Rectal smooth muscle tissue (tissue), 1 donor: ENCODE data around the gene PDLIM1.
"Not testable (repeated sequence)": the region's sequence is repeated elsewhere in the genome, so short reads cannot be mapped to it uniquely, and the experiment has no call there.

Source experiments
- H3K27ac ChIP-seq: one replicate; pipeline ENCODE4 v1.7.0; 2013; ENCODE audit warnings: low read depth, low read length, inconsistent platforms
- H3K27me3 ChIP-seq: one replicate; pipeline ENCODE4 v1.7.0; 2013; ENCODE audit warnings: low read length; ENCODE audit not compliant: control insufficient read depth, insufficient read depth
- H3K36me3 ChIP-seq: one replicate; pipeline ENCODE4 v1.7.0; 2013; ENCODE audit warnings: low read length; ENCODE audit not compliant: control insufficient read depth, insufficient read depth
- H3K4me1 ChIP-seq: one replicate; pipeline ENCODE4 v1.7.0; 2013; ENCODE audit warnings: low read length; ENCODE audit not compliant: control insufficient read depth, insufficient read depth
- H3K4me3 ChIP-seq: one replicate; pipeline ENCODE4 v1.7.0; 2013; ENCODE audit warnings: low read length
- H3K9ac ChIP-seq: one replicate; pipeline ENCODE4 v1.7.0; 2013; ENCODE audit warnings: low read length

Gene PDLIM1

DNA sequence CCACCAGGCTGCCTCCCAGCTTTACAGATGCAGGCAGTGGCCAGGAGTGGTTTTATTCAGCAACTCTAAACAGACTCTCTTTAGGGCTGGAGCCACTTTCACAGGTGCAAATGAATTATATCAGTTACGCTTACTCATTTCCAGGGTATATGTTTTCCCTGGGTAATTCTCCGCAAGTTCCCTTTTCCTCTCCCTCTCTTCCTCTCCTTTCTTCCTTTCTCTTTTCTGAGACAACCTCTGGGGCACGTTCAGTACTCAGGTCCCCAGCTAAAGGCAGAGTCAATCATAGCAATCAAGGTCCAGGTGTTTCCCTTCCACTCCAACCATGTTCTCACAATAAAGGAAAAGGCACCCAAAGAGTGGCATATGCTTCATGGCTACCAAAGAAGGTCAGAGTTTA lies 41.3 kb downstream of the PDLIM1 start:
- H3K4me3 ChIP-seq: no peak overlapping the region
- H3K36me3 ChIP-seq: peaks cover 8% of the 10 kb centered on the region
- H3K27ac ChIP-seq: no peak overlapping the region
- H3K4me1 ChIP-seq: peaks cover 2% of the 10 kb centered on the region
- H3K27me3 ChIP-seq: no peaks in the 10 kb centered on the region
- H3K9ac ChIP-seq: no peak overlapping the region

DNA sequence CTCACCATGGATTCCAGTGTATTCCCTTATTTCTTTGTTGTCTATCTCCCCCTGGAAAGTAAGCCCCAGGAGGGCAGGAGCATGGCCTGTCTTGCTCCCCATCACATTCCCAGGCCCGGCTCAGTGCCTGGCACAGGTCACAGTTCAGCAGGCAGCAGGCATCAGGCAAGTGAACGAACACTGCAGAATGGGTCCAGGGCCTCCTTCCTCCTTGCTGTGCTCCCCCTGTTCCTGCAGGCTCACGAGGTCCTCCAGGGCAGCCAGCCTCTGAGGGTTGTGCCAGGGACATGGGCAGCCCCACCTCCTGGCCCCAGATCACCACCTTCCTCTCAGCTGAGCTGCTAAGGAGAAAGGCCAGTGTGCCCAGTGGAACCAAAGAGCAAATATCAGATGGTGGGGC lies 41.8 kb downstream of the PDLIM1 start:
- Histone ChIP-seq H3K36me3 (peaks cover 8% of the 10 kb centered on the region), H3K27me3 (no peaks in the 10 kb centered on the region), H3K27ac (no peak overlapping the region), H3K4me1 (peaks cover 2% of the 10 kb centered on the region), H3K4me3 (no peak overlapping the region), H3K9ac (no peak overlapping the region)

DNA sequence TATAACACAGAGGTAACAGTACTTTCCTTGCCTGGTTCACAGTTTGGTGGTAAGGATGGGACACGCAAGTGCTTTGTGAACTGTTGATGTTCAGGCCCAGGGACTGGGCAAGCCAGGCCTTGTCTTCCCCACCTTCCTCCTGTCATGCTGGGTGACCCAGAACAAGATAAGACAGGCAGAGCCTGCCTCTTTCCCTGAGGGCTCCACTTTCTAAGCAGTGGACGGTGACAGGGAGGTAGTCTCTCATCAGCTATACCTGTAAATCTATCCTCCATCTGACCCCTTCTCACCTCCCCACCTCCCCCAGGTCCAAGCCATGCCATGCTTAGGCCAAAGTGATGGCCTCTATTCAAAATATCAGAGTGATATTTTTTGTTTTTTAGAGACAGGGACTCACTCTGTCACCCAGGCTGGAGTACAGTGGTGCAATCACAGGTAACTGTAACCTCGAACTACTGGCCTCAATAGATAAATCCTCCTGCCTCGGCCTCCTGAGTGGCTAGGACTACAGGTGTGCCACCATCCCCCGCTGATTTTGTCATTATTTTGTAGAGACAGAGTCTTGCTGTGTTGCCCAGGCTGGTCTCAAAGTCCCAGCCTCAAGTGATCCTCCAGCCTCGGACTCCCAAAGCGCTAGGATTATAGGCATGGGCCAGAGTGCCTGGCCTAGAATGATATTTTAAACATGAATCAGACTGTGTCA lies 42.8 kb downstream of the PDLIM1 start:
- Histone ChIP-seq H3K4me1 (peaks cover 2% of the 10 kb centered on the region), H3K4me3 (no peak overlapping the region), H3K9ac (no peak overlapping the region), H3K27ac (no peak overlapping the region), H3K36me3 (peaks cover 8% of the 10 kb centered on the region), H3K27me3 (no peaks in the 10 kb centered on the region)

DNA sequence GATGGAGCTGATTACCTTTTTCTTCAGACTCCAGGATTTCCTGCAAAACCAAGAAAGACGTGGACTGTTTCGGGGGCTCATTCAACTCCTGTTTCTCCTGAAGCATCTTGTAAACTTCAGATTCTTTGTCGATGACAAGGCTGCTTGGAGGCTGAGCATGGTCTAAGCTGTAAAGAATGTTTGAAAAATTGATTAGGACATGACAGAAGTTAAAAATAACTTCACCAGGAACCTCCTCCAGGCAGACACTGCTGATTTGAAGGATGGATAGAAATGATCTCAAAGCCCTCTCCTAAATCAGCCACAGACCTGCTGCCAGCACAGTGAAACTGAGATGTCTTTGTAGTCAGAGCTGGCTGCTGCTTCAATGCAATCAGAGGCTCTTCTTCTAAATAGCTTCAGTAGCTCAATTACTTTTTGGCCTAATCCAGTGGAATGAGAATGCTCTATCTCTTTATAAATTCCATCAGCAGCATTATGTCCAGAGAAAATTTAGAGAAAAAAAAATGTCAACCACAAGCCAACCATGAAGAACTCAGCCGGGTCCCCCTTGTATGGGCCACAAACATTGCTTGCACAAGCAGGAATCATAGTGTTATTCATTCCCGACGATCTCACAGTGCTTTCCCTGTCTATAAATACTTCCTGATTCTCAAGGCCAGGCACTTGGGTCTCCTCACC lies 43.5 kb downstream of the PDLIM1 start:
- Histone ChIP-seq H3K4me3 (no peak overlapping the region), H3K27ac (no peak overlapping the region), H3K36me3 (peaks cover 8% of the 10 kb centered on the region), H3K4me1 (peaks cover 2% of the 10 kb centered on the region), H3K27me3 (no peaks in the 10 kb centered on the region), H3K9ac (no peak overlapping the region)

DNA sequence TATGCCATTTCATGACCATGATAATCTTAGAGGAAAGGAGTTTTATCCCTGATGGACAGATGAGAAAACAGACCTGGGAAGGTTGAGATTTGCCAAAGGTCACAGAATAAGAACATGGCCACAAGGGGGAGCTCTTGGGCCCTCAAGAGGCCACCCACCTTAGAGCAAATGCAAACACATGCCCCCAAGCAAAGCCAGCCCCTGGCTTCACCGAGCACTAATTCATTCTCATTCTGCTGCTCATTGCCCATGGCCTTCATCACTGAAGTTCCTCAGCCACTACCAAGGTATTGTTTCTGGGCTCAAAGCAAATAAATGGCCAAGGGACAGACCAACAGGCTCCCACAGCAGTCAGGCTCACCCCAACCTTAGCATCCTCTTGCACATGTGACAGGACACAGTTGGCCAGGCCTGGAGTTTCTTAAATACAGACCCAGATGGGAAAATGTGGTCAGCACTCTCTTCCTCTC lies 44.2 kb downstream of the PDLIM1 start:
- Histone ChIP-seq H3K4me1 (peaks cover 2% of the 10 kb centered on the region), H3K9ac (no peak overlapping the region), H3K27me3 (no peaks in the 10 kb centered on the region), H3K36me3 (peaks cover 8% of the 10 kb centered on the region), H3K27ac (no peak overlapping the region), H3K4me3 (no peak overlapping the region)

DNA sequence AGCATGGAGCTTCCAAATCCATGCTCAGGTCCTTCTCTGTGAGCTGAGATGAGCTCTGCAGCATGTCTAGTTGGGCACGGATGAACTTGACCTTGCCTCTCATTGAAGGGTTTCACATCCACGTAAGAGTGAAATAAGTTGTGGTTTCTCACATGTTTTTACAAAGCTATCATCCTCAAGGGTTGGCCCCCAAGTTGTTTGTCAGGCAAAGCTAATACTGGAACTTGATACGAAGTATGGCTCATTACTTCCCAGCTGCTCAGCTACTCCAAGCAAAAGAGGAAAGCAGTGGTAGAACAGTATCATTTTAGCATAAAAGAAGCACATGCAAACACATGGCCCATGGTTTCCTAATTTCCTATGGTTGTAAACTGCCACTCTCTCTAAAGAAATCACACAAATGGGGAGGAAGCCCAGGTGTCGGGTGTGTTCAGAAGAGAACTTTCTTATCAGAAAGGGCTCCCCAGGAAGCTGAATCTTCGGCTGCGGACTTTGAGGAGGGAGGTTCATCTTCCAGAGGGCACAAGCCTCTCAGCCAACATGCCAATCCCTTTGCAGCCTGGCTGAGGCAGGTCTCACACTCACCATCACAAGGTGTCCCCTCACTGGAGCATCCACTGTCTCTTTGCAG lies 45.3 kb downstream of the PDLIM1 start:
- no peak overlapping the region for H3K4me3 ChIP-seq
- H3K27me3 ChIP-seq: no peaks in the 10 kb centered on the region
- H3K9ac ChIP-seq: no peak overlapping the region
- H3K27ac ChIP-seq: no peak overlapping the region
- peaks cover 2% of the 10 kb centered on the region for H3K4me1 ChIP-seq
- H3K36me3 ChIP-seq: peaks cover 8% of the 10 kb centered on the region

DNA sequence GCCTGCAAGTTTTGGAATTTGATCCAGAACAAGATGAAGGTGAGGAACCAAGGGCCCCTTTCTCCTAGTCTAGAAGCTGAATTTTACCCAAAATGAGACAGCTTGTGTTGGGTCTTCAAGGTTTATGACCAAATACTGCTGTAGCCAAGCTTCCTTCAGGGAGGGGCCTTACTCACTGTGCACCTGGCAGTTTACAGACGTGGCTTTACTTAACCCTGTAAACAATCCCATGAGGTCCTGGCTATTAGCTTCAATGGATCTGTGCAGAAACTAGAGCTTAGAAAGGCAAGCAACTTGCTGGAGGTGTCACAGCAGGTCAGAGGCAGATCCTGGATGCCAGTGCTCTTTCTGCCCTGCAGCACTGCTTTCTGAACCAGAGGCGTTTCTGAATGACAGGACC lies 46.7 kb downstream of the PDLIM1 start:
- Histone ChIP-seq H3K27ac (no peak overlapping the region), H3K4me3 (no peak overlapping the region), H3K36me3 (peaks cover 8% of the 10 kb centered on the region), H3K27me3 (no peaks in the 10 kb centered on the region), H3K9ac (no peak overlapping the region), H3K4me1 (peaks cover 2% of the 10 kb centered on the region)

DNA sequence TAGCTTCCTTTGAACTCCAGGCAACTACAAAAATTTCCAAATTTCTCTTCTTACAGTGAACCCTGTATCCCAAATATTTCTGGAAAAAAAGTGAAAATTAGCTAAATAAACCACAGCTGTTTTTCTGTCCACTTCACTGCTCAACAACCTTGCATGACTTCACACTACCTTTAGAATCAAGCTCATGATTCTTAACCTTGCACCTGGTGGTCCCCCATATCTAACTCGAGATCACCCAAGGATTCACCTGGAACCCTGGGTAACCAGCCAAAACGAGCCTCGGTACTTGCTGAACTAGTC lies 47.5 kb downstream of the PDLIM1 start:
- Histone ChIP-seq H3K4me1 (peaks cover 2% of the 10 kb centered on the region), H3K4me3 (no peak overlapping the region), H3K36me3 (peaks cover 12% of the 10 kb centered on the region), H3K27ac (no peak overlapping the region), H3K9ac (no peak overlapping the region), H3K27me3 (no peaks in the 10 kb centered on the region)

DNA sequence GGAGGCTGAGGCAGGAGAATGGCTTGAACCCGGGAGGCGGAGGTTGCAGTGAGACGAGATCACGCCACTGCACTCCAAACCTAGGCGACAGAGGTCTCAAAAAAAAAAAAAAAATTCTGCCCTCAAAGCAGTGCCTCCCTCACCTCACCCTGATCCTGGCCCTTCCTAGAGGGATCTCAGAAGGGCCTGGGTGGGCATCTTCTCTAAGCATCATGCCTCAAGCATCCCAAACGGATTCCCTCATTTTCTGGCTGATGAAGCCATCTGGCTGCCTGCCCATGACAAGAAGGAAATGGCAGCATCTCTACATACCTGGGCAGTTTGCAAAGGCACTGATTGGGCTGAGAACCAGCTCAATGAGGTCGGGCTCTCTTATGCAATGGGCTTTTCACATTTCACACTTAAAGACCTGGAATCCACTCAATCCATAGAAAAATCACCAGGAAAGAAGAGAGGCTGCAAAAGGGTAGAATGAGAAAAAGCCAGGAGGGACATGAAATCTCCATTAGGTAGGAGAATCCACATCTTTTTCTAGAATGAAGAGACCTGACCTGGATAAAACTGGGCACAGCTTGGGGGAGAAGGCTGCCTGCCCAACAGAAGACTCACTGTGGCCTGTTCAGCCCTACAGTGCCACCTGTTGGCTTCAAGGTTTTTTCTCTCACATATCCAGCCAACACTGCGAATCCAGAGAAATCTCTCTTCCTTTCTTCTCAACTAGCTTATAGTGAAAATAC lies 48.1 kb downstream of the PDLIM1 start:
- H3K36me3 ChIP-seq: peaks cover 13% of the 10 kb centered on the region
- H3K27me3 ChIP-seq: no peaks in the 10 kb centered on the region
- no peak overlapping the region for H3K27ac ChIP-seq
- H3K4me1 ChIP-seq: peaks cover 2% of the 10 kb centered on the region
- no peak overlapping the region for H3K9ac ChIP-seq
- H3K4me3 ChIP-seq: no peak overlapping the region

DNA sequence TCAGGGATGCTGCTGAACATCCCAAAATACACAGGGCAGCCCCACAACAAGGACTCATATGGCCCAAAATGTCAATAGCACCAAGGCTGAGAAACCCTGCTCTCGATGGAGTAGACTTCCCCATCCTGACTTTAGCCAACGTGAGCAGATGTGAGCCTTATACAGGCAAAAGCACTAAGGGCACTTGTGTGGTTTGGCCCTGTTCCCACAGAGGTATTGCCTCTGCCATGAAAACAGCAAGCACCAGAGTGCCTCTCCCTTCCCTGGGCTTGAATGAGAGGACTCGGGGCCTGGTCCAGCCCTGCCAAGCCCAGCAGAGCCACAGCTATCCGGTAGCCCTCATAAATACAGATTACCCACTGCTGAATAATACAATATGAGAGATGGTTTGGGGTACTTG lies 49.3 kb downstream of the PDLIM1 start:
- Histone ChIP-seq H3K4me1 (no peaks in the 10 kb centered on the region), H3K4me3 (no peak overlapping the region), H3K27me3 (no peaks in the 10 kb centered on the region), H3K36me3 (peaks cover 13% of the 10 kb centered on the region), H3K9ac (no peak overlapping the region), H3K27ac (no peak overlapping the region)

DNA sequence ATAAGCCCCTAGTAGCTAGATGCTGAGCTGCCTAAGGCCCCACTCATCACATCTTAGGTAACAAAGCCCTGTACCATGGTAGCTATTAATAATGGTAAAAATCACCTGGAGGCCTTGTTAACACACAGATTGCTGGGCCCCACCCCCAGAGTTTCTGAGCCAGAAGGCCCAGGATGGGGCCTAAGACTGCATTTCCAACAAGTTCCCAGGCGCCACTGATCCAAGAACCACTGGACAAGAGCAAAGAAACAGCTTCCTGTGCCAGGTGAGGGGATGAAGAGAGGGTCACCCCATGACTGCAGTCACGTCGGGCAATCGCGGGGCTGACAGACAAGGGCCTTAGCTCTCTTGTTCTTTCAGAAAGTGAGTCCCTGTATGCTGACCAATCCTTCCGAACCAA lies 50.0 kb downstream of the PDLIM1 start:
- Histone ChIP-seq H3K27ac (no peak overlapping the region), H3K27me3 (no peaks in the 10 kb centered on the region), H3K4me3 (no peak overlapping the region), H3K36me3 (peaks cover 8% of the 10 kb centered on the region), H3K9ac (no peak overlapping the region), H3K4me1 (no peaks in the 10 kb centered on the region)

DNA sequence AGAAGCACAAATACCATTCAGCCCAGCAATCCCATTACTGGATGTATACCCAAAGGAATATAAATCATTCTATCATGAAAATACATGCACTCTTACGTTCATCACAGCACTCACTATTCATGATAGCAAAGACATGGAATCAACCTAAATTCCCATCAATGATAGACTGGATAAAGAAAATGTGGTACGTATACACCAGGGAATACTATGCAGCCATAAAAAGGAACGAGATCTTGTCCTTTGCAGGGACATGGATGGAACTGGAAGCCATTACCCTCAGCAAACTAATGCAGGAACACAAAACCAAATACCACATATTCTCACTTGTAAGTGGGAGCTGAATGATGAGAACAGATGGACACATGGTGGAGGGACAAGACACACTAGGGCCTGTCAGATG lies 50.7 kb downstream of the PDLIM1 start:
- not testable (repeated sequence) for H3K4me3 ChIP-seq, H3K9ac ChIP-seq, H3K4me1 ChIP-seq, H3K27me3 ChIP-seq, H3K36me3 ChIP-seq, H3K27ac ChIP-seq
